ENCODE results near the gene ARFGEF2. TPM values are rescaled to one million over a fixed set of nuclear protein-coding genes. Genes with fewer than 3 reads are reported as not detected.
A peak's percentile ranks its signal among the peaks of the same experiment; 100 is the strongest.
"Not testable (repeated sequence)": the region's sequence is repeated elsewhere in the genome, so short reads cannot be mapped to it uniquely, and the experiment has no call there.

ARFGEF2 gene
- total and polyA plus RNA-seq, 12 donors, result 6.2 to 50.0 (median 41.8) TPM

DNA sequence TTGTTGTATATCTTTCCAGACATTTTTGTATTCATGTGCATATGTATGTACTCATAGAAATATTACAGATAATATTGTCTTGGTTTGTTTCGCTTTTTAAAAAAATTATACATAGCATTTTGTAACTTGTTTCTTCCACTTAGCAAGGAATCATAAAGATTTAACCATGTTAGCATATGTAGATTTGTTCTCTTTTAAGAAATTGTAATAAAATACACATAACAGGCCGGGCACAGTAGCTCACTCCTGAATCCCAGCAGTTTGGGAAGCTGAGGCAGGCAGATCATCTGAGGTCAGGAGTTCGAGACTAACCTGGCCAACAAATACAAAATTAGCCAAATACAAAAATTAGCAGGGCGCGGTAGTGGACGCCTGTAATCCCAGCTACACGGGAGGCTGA lies 80.2 kb downstream of the ARFGEF2 start:
- intact Hi-C loops (cut with DNase I), result no loop called here
- ATAC-seq (no peak), DNase-seq (no peak)
- Histone ChIP-seq H3K9me3 (no peaks in the 10 kb centered on the region), H3K36me3 (peaks cover 0 to 99% (median 70%) of the 10 kb centered on the region in 9 donors), H3K27me3 (no peaks in the 10 kb centered on the region), H3K4me3 (no peak overlapping the region), H3K27ac (no peak overlapping the region), H3K4me1 (no peaks in the 10 kb centered on the region)
- TF ChIP-seq, protein P1, sequence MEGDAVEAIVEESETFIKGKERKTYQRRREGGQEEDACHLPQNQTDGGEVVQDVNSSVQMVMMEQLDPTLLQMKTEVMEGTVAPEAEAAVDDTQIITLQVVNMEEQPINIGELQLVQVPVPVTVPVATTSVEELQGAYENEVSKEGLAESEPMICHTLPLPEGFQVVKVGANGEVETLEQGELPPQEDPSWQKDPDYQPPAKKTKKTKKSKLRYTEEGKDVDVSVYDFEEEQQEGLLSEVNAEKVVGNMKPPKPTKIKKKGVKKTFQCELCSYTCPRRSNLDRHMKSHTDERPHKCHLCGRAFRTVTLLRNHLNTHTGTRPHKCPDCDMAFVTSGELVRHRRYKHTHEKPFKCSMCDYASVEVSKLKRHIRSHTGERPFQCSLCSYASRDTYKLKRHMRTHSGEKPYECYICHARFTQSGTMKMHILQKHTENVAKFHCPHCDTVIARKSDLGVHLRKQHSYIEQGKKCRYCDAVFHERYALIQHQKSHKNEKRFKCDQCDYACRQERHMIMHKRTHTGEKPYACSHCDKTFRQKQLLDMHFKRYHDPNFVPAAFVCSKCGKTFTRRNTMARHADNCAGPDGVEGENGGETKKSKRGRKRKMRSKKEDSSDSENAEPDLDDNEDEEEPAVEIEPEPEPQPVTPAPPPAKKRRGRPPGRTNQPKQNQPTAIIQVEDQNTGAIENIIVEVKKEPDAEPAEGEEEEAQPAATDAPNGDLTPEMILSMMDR (IDR thresholded peaks at IDR 0.05), result no peak
- 98 to 99% methylated on average over 7 of the region's 7 CpGs for WGBS, 2 donors

GRCh38 chr20:49006446-49006980 lies 85.0 kb downstream of the ARFGEF2 start:
- no peak for DNase-seq
- TF ChIP-seq, protein P1 (IDR thresholded peaks at IDR 0.05), result no peak
- Histone ChIP-seq H3K36me3 (peaks cover 0 to 99% (median 64%) of the 10 kb centered on the region in 9 donors), H3K9me3 (no peaks in the 10 kb centered on the region), H3K4me1 (no peaks in the 10 kb centered on the region), H3K4me3 (no peak overlapping the region), H3K27ac (no peak overlapping the region), H3K27me3 (no peaks in the 10 kb centered on the region)
- ATAC-seq, result no peak
- WGBS, 2 donors, result 85 to 91% methylated on average over 8 of the region's 8 CpGs
- intact Hi-C loops (cut with DNase I), result no loop called here

DNA sequence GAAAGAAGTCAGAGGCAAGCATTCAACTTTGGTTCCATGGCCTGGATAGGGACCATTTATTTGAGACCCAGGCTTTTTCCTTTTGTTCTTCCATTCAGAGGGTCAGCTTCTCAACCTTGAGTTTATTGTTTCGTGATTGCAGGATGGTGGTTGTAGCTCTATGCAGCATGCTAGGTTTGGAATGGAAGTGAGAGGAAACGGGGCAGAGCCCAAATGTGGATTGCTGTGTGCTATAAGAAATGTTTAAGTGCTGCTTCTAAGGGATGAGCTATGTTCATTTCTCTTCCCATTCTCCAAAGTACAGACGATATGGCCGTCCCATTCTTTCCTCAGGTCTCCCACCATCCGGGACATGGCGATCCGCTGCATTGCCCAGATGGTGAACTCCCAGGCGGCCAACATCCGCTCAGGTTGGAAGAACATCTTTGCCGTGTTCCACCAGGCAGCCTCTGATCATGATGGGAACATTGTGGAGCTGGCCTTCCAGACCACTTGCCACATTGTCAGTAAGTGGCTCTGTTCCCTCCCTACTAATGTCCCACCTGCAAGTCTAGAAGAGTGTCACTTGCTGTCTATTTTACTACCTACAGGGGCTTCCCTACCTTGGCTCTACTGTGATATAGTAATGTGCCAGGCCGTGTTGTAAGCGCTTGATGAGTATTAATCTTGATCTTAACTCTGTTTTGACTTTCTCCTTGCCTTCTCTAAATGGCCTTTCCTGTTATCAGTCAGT lies 88.6 kb downstream of the ARFGEF2 start:
- peak in 2 of 8 donors; percentile 19 to 62 for ATAC-seq
- intact Hi-C loops (cut with DNase I), result loop anchor here in 1 of 10 donors (5.0 kb wide), 1 partner anchor 72 kb away; no protein-coding TSS in a partner anchor
- no peaks in the 10 kb centered on the region for H3K27me3 ChIP-seq
- TF ChIP-seq, protein P1 (IDR thresholded peaks at IDR 0.05), result no peak
- DNase-seq, result no peak
- no peaks in the 10 kb centered on the region for H3K4me1 ChIP-seq
- no peaks in the 10 kb centered on the region for H3K9me3 ChIP-seq
- peak overlapping the region in 2 of 10 donors; percentile 3 to 22 for H3K27ac ChIP-seq
- H3K4me3 ChIP-seq, result no peak overlapping the region
- WGBS, 2 donors, result 91 to 94% methylated on average over 12 of the region's 12 CpGs
- peaks cover 0 to 100% (median 86%) of the 10 kb centered on the region in 9 donors for H3K36me3 ChIP-seq

DNA sequence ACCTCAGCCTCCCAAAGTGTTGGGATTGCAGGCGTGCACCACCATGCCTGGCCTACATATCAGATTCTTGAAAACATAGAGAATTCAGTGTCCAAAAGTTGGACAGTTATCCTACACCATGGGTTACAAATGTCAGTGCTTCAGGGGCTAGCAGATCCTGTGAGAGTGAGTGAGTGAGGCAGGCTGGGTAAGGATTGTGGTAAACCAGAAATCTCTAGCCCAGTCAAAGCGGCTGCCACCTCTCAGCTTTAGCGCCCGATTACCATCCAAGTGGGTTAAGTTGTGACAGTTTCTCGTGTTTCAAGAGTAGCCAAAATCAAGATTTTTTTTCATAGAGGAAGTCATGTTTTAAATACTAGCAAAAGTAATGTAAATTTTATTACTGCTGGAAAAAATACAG lies 102.7 kb downstream of the ARFGEF2 start:
- DNase-seq (no peak), ATAC-seq (no peak)
- no peaks in the 10 kb centered on the region for H3K27me3 ChIP-seq
- intact Hi-C loops (cut with DNase I), result no loop called here
- peaks cover 0 to 100% (median 72%) of the 10 kb centered on the region in 9 donors for H3K36me3 ChIP-seq
- 96 to 97% methylated on average over 5 of the region's 5 CpGs for WGBS, 2 donors
- H3K9me3 ChIP-seq, result no peaks in the 10 kb centered on the region
- TF ChIP-seq, protein P1 (IDR thresholded peaks at IDR 0.05), result no peak
- H3K4me3 ChIP-seq, result no peak overlapping the region
- no peaks in the 10 kb centered on the region for H3K4me1 ChIP-seq
- H3K27ac ChIP-seq, result no peak overlapping the region

GRCh38 chr20:49028177-49028576 lies 106.7 kb downstream of the ARFGEF2 start:
- DNase-seq; intact Hi-C loops (cut with DNase I); ATAC-seq; H3K9me3 ChIP-seq; H3K4me3 ChIP-seq; H3K4me1 ChIP-seq; H3K27me3 ChIP-seq; H3K27ac ChIP-seq: not testable (repeated sequence)
- H3K36me3 ChIP-seq, result peaks cover 5 to 100% (median 74%) of the 10 kb centered on the region in 9 donors
- 98 to 100% methylated on average over 2 of the region's 2 CpGs for WGBS, 2 donors
